GM19467 (cell line): ENCODE results near the gene LGALS14.

Experiments used
- ATAC-seq: cut with Tn5 transposase; IDR thresholded peaks from one replicate; pipeline ENCODE4 v1.9.1; 2021; ENCODE audit warnings: mild to moderate bottlenecking, moderate library complexity; ENCODE audit not compliant: unreplicated experiment

LGALS14 gene

DNA sequence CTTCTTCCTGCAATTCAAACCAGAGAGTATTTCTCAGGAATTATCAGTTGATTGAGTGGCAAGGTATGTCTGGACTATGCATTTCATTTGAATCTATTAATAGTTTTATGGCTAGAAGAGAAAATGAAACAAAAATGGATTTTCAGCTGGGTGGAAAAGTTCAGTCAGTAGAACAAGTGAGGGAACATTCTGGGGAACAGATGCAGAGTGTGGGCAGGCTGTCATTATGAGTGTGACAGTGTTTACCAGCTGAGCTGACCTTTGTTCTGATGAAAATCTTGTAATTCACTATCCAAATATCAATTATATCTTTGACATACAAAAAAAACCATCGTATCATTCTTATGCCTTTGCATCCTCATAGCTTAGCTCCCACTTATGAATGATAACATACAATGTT lies 36.1 kb downstream of the LGALS14 start:
- no peak for ATAC-seq

GRCh38 chr19:39745643-39746042 lies 41.4 kb downstream of the LGALS14 start:
- no peak for ATAC-seq

DNA sequence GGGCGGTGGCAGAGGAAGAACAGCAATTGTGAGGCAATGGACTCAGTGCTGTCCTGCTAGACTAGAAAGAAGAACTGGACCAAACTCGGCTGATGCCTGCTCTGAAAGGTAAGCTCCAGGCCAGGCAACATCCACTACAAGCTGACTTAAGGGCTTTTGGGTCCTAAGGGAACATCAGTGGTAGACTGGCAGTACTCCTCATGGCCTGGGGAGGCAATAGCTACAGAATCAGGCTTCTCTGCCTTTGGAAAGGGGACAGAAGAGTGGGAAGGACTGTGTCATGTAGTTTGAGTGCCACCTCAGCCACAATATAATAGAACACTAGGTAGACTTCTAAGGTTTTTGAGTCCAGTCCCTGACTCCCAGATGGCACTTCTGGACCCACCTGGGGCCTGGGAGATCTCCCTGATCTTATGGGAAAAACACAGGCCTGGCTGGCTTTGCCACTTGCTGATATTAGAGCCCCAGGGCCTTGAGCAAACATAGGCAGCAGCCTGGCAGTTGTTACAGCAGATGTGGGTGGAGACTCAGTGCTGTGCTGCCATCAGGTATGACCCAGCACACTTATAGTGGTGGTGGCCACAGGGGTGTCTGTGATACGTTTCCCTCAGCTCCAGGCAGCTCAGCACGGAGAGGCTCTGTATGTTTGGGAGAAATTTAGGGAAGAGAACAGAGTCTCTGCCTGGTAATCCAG lies 42.7 kb downstream of the LGALS14 start:
- ATAC-seq, result no peak

DNA sequence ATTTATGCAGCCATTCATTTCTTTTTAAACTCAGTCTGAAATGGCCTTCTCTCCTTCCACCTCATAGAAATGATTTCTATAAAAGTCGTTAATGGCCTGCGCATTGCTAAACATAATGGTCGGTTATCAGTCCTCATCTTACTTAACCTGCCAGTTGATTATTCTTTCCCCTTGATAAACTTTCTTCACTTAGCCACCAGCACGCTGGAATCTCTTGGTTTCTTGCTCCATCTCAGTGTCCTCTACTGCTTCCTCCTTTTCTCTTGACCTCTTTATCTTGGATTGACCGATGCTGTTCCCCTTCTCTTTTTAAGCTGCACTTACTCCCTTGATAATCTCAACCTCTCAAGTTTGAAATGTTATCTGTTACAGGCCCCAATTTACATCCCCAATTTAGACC lies 45.7 kb downstream of the LGALS14 start:
- ATAC-seq, result no peak

DNA sequence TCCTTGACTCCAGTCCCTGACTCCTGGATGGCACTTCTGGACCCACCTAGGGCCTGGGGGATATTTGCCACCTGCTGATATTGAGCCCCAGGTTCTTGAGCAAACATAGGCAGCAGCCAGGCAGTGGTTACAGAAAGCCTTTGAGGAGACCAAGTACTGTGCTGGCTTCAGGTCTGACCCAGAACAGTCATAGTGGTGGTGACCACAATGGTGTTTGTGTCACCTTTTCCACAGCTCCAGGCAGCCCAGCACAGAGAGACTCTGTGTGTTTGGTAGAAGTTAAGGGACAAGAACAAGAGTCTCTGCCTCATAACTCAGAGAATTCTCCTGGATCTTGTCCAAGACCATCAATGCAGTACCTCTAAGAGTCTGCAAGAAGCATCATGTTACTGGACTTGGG lies 48.1 kb downstream of the LGALS14 start:
- no peak for ATAC-seq

DNA sequence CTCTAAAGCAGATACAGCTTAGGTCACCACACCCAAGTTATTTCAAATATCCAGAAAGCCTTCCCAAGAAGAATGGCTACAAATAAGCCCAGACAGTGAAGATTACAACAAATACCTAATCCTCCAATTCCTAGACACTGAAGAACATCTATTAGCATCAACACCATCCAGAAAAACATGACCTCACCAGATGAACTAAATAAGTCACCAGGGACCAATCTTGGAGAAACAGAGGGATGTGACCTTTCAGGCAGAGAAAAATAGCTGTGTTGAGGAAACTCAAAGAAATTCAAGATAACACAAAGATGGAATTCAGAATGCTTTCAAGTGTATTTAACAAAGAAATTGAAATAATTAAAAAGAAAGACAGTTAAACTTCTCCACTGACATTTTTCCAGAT lies 48.5 kb downstream of the LGALS14 start:
- no peak for ATAC-seq

GRCh38 chr19:39754544-39754943 lies 50.3 kb downstream of the LGALS14 start:
- no peak for ATAC-seq

DNA sequence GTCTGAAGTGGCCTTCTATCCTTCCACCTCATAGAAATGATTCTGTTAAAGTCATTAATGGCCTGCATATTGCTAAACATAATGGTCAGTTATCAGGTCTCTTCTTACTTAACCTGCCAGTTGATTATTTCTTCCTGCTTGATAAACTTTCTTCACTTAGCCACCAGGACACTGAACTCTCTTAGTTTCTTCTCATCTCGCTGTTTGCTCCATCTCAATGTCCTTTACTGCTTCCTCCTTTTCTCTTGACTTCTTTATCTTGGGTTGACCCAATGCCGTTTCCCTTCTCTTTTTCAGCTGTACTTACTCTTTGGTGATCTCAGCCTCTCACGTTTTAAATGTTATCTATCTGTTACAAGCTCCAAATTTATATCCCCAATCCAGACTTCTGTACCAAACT lies 50.7 kb downstream of the LGALS14 start:
- no peak for ATAC-seq
